Body of pancreas (tissue), 4 donors: Measurements from ENCODE around the gene CLCA4. TPM values are rescaled to one million over a fixed set of nuclear protein-coding genes. Genes with fewer than 3 reads are reported as not detected.

Source experiments
- ATAC-seq: fragments of 150-250 bp; one replicate; pipeline ENCODE4 v1.9.1; 2016
- DNase-seq, 4 donors: peaks; one replicate each; pipeline ENCODE4 v3.0.0-alpha.2; 2019
- H3K27ac ChIP-seq, 4 donors: fragments of 200-600 bp; sonication (generic); 1 replicate in 3 of 4; 2 replicates in 1 of 4; pipeline versions ENCODE4 v1.5.1 to v1.6.1; 2016 to 2019; ENCODE audit warnings: mild to moderate bottlenecking in 1 of 4, mixed read lengths in 1 of 4, moderate library complexity in 1 of 4
- H3K27me3 ChIP-seq, 2 donors: fragments of 200-600 bp; sonication (generic); one replicate each; pipeline ENCODE4 v1.6.0; 2016; ENCODE audit warnings: mild to moderate bottlenecking in 1 of 2
- H3K36me3 ChIP-seq, 2 donors: fragments of 200-600 bp; sonication (generic); replicated peaks in 1 of 2; 2 replicates each; pipeline ENCODE4 v1.5.1; 2016; ENCODE audit warnings: low read depth in 2 of 2; ENCODE audit not compliant: insufficient read depth in 1 of 2
- H3K4me1 ChIP-seq: fragments of 200-600 bp; sonication (generic); one replicate; pipeline ENCODE4 v1.6.0; 2016
- H3K4me3 ChIP-seq, 2 donors: fragments of 200-600 bp; sonication (generic); 1 replicate in 1 of 2; 2 replicates in 1 of 2; pipeline ENCODE4 v1.5.1; 2016 to 2019
- H3K9me3 ChIP-seq, 3 donors: fragments of 200-600 bp; sonication (generic); 1 replicate in 2 of 3; 2 replicates in 1 of 3; pipeline ENCODE4 v1.5.1; 2016
- CTCF ChIP-seq, 7 experiments: fragments of 450-650 bp in 4 of 7; fragments of 200-600 bp in 3 of 7; sonication (generic) in 3 of 7; IDR thresholded peaks; one replicate each; pipeline ENCODE4 v1.5.1; 2016 to 2019; ENCODE audit warnings: antibody characterized with exemption in 7 of 7
- POLR2A ChIP-seq, 3 donors: fragments of 450-650 bp; IDR thresholded peaks; one replicate each; pipeline ENCODE4 v1.6.1; 2016; ENCODE audit warnings: antibody characterized with exemption in 3 of 3, mild to moderate bottlenecking in 2 of 3
- WGBS, 2 donors: methylation state at CpG; one replicate each; pipeline ENCODE4 v1.1.5; 2017; 5-methylcytosine and 5-hydroxymethylcytosine counted together
- intact Hi-C: fragments of 100-400 bp; cut with DNase I; formaldehyde crosslinking; loops from one replicate; pipeline ENCODE4 v1.15.1; 2023
- total RNA-seq, 2 donors: library from RNA; depleted of rRNA; stranded (reverse); fragments of >200 nt; gene quantifications; one replicate each; pipeline ENCODE4 v1.1.0, GENCODE V29; 2016

CLCA4 gene
- total RNA-seq, 2 donors from 2014 or later = not detected

- 27 to 38% methylated on average over 4 of the region's 4 CpGs for WGBS, 2 donors
- Histone ChIP-seq H3K27ac (no peak overlapping the region), H3K27me3 (no peaks in the 10 kb centered on the region), H3K9me3 (no peaks in the 10 kb centered on the region), H3K4me3 (no peak overlapping the region), H3K36me3 (no peaks in the 10 kb centered on the region), H3K4me1 (peaks cover 7% of the 10 kb centered on the region)
- no peak for ATAC-seq
- intact Hi-C loops = loop anchor here (10.0 kb wide), 1 partner anchor 131 kb away; no protein-coding TSS in a partner anchor
- no peak for TF ChIP-seq POLR2A (IDR thresholded peaks at IDR 0.05)
- TF ChIP-seq CTCF (IDR thresholded peaks at IDR 0.05) = no peak
- DNase-seq = no peak
Observed at GRCh38 chr1:86505564-86505902, 41.3 kb upstream of the CLCA4 start.

- ATAC-seq = peak; percentile 45
- WGBS, 2 donors = 41 to 44% methylated on average over 13 of the region's 13 CpGs
- no peak overlapping the region for H3K27ac ChIP-seq
- DNase-seq = no peak
- intact Hi-C loops = loop anchor here (10.0 kb wide), 1 partner anchor 133 kb away; no protein-coding TSS in a partner anchor
- no peaks in the 10 kb centered on the region for H3K27me3 ChIP-seq
- H3K4me1 ChIP-seq = no peaks in the 10 kb centered on the region
- TF ChIP-seq POLR2A (IDR thresholded peaks at IDR 0.05) (no peak), CTCF (IDR thresholded peaks at IDR 0.05) (peak in 5 of 7 experiments; percentile 14 to 40 (median 34))
- no peak overlapping the region for H3K4me3 ChIP-seq
- H3K9me3 ChIP-seq = no peaks in the 10 kb centered on the region
- no peaks in the 10 kb centered on the region for H3K36me3 ChIP-seq
Observed at GRCh38 chr1:86507935-86508582, 38.8 kb upstream of the CLCA4 start.

- Histone ChIP-seq H3K9me3 (no peaks in the 10 kb centered on the region), H3K27me3 (no peaks in the 10 kb centered on the region), H3K4me3 (no peak overlapping the region), H3K4me1 (no peaks in the 10 kb centered on the region), H3K27ac (no peak overlapping the region), H3K36me3 (no peaks in the 10 kb centered on the region)
- ATAC-seq = no peak
- TF ChIP-seq CTCF (IDR thresholded peaks at IDR 0.05) (no peak), POLR2A (IDR thresholded peaks at IDR 0.05) (no peak)
- DNase-seq = no peak
- WGBS, 2 donors = 66 to 87% methylated on average over 2 of the region's 2 CpGs
- intact Hi-C loops = loop anchor here (10.0 kb wide), 1 partner anchor 134 kb away; no protein-coding TSS in a partner anchor
Observed at GRCh38 chr1:86508583-86508969, 38.3 kb upstream of the CLCA4 start.

- H3K4me3 ChIP-seq = no peak overlapping the region
- H3K27ac ChIP-seq = no peak overlapping the region
- 45 to 46% methylated on average over 2 of the region's 2 CpGs for WGBS, 2 donors
- TF ChIP-seq CTCF (IDR thresholded peaks at IDR 0.05) = peak in 4 of 7 experiments; percentile 10 to 36 (median 27)
- no peak for TF ChIP-seq POLR2A (IDR thresholded peaks at IDR 0.05)
- no peaks in the 10 kb centered on the region for H3K36me3 ChIP-seq
- DNase-seq (no peak), ATAC-seq (no peak)
- no peaks in the 10 kb centered on the region for H3K9me3 ChIP-seq
- intact Hi-C loops = no loop called here
- no peaks in the 10 kb centered on the region for H3K4me1 ChIP-seq
- no peaks in the 10 kb centered on the region for H3K27me3 ChIP-seq
Observed at GRCh38 chr1:86515597-86515996, 31.3 kb upstream of the CLCA4 start.

GRCh38 chr1:86516335-86516734 is 30.5 kb upstream of the CLCA4 start:
- no peaks in the 10 kb centered on the region for H3K36me3 ChIP-seq
- H3K4me1 ChIP-seq = no peaks in the 10 kb centered on the region
- no peaks in the 10 kb centered on the region for H3K9me3 ChIP-seq
- 90 to 100% methylated on average over 1 of the region's 1 CpG for WGBS, 2 donors
- ATAC-seq (no peak), DNase-seq (no peak)
- TF ChIP-seq CTCF (IDR thresholded peaks at IDR 0.05) (no peak), POLR2A (IDR thresholded peaks at IDR 0.05) (no peak)
- H3K4me3 ChIP-seq = no peak overlapping the region
- H3K27me3 ChIP-seq = no peaks in the 10 kb centered on the region
- H3K27ac ChIP-seq = no peak overlapping the region
- intact Hi-C loops = no loop called here
